ENCODE results near the gene STX1B.

Gene STX1B

DNA sequence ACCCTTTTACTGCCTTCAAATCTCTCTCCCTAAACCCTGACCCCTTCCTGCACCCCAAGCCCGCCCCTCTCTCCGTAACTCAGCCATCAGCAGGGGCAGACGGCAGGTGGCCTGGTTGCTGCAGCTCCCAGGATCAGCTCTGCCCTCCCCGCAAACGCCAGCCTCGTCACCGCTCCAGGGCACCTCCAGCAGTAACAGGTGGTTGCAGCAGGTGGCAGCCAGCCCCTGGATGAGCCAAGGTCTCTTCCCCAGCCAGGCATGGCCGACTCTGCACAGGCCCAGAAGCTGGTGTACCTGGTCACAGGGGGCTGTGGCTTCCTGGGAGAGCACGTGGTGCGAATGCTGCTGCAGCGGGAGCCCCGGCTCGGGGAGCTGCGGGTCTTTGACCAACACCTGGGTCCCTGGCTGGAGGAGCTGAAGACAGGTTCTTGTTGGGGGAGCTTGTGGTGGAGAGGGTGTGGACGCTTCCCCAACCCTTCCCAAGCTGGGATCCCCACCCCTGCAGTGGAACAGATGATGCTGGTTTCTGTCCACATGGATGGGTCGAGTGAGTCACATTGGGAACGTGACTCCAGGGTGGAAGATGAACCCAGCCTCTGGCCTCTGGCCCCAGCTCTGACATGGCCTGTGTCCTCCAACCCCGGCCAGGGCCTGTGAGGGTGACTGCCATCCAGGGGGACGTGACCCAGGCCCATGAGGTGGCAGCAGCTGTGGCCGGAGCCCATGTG lies 24.9 kb downstream of the STX1B start:
- Histone ChIP-seq H3K27ac (no peak overlapping the region), H3K36me3 (replicated peaks) (peaks cover 12% of the 10 kb centered on the region), H3K27me3 (replicated peaks) (no peaks in the 10 kb centered on the region), H3K4me3 (ENCODE audit: low read depth, low read length) (peak overlapping the region; percentile 35)
- no peak for DNase-seq
- peak; percentile 11 for TF ChIP-seq CTCF (IDR thresholded peaks at IDR 0.05; ENCODE audit: low read depth, low read length, missing control alignments)
- in situ Hi-C loops (cut with HindIII; ENCODE audit: low pct_ligation_motif_present, low sequenced_read_pairs) = no loop called here

DNA sequence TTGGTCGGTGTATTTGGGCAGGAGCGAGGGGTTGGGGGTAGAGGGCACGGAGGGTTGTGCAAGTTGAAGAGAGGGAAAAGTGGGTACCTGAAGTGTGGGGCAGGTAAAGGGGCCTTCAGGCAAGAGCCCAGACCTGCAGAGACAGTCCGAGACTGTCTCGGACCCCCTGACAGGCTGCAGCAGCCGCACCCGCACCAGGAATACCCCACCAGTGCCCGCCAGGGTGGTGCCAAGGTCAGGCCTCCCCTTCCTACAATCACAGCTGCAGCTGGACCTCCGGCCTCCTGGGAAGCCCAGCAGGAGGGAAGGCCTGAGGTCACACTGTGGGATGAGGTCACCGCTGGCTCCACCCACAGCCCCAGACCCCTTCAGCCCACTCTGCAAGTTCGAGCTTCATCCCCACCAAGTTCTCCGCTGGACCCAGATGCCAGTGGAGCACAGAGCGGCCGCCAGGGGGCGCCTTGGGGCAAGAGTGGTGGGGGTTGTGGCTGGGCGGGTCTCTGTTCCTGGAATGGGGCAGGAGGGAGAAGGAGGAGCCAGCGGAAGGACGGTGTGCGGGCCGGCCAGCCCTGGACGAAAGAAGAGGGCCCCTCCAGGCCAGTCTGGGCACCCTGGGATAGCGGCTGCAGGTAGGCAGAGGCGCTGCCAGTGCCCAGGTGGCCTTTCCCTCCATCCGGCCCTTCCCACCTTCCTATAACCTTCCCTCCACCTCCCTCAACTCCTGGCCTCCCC lies 25.6 kb downstream of the STX1B start, which contains the start of gene HSD3B7:
Gene HSD3B7, plus strand, starts transcription at position 539 of the 732 bp plus-strand sequence. CDS start 452 bp downstream, outside the sequence.
- H3K4me3 ChIP-seq (ENCODE audit: low read depth, low read length) = peak within 1 kb of the TSS; percentile 35
- no peak within 1 kb of the TSS for H3K27ac ChIP-seq
- in situ Hi-C loops (cut with HindIII; ENCODE audit: low pct_ligation_motif_present, low sequenced_read_pairs) = no loop called here
- no peaks in the 10 kb centered on the region for H3K27me3 ChIP-seq (replicated peaks)
- H3K36me3 ChIP-seq (replicated peaks) = peaks cover 16% of the 10 kb centered on the region
- peak; percentile 96 for TF ChIP-seq CTCF (IDR thresholded peaks at IDR 0.05; ENCODE audit: low read depth, low read length, missing control alignments)
- peak; percentile 61 for DNase-seq

DNA sequence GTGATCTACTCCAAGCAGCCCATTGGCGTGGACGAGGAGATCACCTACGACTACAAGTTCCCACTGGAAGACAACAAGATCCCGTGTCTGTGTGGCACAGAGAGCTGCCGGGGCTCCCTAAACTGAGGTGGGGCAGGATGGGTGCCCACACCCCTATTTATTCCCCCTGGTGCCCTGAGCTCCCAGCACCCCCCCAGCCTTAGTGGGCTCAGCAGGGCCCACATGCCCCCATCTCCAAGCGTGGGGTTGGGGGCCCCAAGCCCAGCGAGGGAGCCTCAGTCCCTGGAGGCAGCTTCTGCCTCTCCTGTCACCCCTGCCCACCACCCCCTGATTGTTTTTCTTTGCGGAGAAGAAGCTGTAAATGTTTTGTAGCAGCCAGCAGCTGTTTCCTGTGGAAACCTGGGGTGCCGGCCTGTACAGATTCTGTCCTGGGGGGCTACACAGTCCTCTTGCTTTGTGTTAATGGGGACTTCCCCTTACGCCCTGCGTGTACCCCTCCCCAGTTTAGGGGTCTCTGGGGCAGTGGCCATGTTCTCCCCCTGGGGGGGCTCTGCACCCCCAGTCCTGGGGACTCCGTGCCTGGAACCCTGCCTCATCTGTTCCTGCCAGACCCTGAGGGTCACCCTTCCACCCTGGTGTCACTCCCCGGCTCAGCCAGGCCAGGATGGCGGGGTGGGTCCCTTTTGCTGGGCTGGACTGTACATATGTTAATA lies 26.4 kb downstream of the STX1B start:
- no peak for DNase-seq
- no peaks in the 10 kb centered on the region for H3K27me3 ChIP-seq (replicated peaks)
- H3K4me3 ChIP-seq (ENCODE audit: low read depth, low read length) = no peak overlapping the region
- no peak overlapping the region for H3K27ac ChIP-seq
- peaks cover 21% of the 10 kb centered on the region for H3K36me3 ChIP-seq (replicated peaks)
- in situ Hi-C loops (cut with HindIII; ENCODE audit: low pct_ligation_motif_present, low sequenced_read_pairs) = no loop called here
- TF ChIP-seq CTCF (IDR thresholded peaks at IDR 0.05; ENCODE audit: low read depth, low read length, missing control alignments) = no peak

DNA sequence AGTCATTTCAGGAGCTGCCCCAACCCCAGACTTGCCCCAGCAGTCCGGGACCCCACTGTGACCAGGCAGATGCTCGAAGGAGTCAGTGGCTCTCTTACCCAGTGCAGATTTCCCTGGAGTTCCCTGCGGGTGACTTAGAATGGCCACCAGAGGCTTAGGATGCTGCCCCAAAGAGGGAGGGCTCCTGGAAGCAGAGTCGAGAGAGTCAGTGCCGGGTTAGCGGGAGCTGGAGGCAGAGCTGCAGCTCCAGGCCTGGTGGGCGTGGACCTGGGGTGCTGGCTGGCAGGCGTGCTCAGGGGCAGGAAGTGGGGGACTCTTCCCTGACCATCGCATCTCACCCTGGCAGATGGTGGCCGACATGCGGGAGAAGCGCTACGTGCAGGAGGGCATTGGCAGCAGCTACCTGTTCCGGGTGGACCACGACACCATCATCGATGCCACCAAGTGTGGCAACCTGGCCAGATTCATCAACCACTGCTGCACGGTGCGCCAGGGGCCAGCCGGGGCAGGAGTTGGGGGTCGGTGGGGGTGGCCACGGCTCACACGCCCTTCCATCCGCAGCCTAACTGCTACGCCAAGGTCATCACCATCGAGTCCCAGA lies 27.0 kb downstream of the STX1B start:
- no peak for DNase-seq
- Histone ChIP-seq H3K27me3 (replicated peaks) (no peaks in the 10 kb centered on the region), H3K36me3 (replicated peaks) (peaks cover 25% of the 10 kb centered on the region), H3K4me3 (ENCODE audit: low read depth, low read length) (no peak overlapping the region), H3K27ac (no peak overlapping the region)
- in situ Hi-C loops (cut with HindIII; ENCODE audit: low pct_ligation_motif_present, low sequenced_read_pairs) = no loop called here
- no peak for TF ChIP-seq CTCF (IDR thresholded peaks at IDR 0.05; ENCODE audit: low read depth, low read length, missing control alignments)

DNA sequence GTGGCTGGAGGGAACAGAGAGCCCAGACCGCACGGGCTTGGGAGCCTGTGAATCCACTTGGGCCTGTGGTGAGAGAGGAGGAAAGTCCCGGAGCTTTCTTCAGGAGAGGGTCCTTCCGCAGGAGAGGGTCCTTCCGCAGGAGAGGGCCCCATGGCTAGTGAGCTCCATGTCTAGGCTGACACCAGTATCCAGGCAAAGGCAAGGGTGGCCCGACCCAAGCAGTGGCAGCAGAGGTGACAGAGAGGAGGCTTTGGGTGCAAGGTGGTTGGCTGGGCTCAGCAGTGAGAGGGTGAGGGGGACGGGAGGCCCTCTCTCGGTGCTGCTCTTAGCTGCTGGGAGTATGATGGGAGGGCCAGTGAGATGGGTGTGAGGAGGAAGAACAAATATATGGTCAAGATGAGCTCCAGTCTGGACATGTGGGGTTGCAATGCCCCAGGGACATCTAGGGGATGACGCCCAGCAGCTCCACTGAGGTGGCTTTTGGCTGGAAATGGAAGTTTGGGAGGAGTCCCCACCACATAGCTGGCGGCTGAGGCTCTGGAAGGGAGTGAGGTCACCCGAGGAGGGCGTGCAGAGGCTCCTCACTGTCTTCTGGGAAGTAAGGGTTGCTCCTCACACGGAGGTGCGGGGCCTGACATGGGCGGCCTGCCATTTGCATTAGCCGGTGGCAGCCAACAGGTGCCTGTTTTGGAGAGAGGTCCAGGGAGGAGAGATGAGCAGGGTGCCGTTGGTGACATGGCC lies 27.7 kb downstream of the STX1B start:
- DNase-seq = no peak
- no peak overlapping the region for H3K27ac ChIP-seq
- peaks cover 29% of the 10 kb centered on the region for H3K36me3 ChIP-seq (replicated peaks)
- in situ Hi-C loops (cut with HindIII; ENCODE audit: low pct_ligation_motif_present, low sequenced_read_pairs) = no loop called here
- no peak for TF ChIP-seq CTCF (IDR thresholded peaks at IDR 0.05; ENCODE audit: low read depth, low read length, missing control alignments)
- no peak overlapping the region for H3K4me3 ChIP-seq (ENCODE audit: low read depth, low read length)
- H3K27me3 ChIP-seq (replicated peaks) = no peaks in the 10 kb centered on the region

Measured in brain microvascular endothelial cell (primary cell).